H54 (cell line): ENCODE results near the gene RBP3.

ENCODE experiments used
- DNase-seq: peaks from one replicate; pipeline ENCODE4 v3.0.0; 2011; ENCODE audit warnings: low spot score, mixed read lengths; ENCODE audit not compliant: insufficient read length
- FAIRE-seq: peaks from 3 replicates; lab custom pipeline; 2011; peaks lifted over from hg19 to GRCh38; lab: Jason Lieb, UNC
- POLR2A ChIP-seq: IDR thresholded peaks from 2 replicates; pipeline ENCODE4 v1.6.1; 2011; ENCODE audit warnings: low read depth, mild to moderate bottlenecking, low read length

RBP3 gene

GRCh38 chr10:47351899-47352815, 4.0 kb downstream of the RBP3 start:
- FAIRE-seq = no peak
- DNase-seq = no peak
- TF ChIP-seq POLR2A = no peak

- no peak for FAIRE-seq
- TF ChIP-seq POLR2A = no peak
These were observed 5.2 kb downstream of the RBP3 start for GRCh38 chr10:47353351-47353750.

DNA sequence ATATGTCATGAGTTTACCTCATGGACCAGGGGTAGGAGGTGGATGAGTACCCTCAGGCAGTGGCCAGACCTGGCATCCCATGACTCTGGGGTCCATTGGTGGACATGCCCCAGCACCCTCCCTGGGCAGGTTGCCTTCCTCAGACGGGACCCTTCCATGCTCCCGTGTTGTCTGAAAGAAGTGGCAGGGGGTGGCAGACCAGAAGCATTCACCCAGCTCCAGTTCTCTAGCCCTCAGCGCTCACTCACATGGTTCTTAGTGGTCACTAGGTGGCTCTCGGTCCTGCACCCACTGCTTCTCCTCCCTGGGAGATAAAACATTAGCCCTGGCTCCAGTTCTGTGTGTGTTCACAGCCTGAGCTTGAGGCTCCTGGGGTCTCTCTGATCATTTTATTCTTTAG, 6.0 kb downstream of the RBP3 start:
- no peak for TF ChIP-seq POLR2A
- DNase-seq = no peak
- no peak for FAIRE-seq

More at GRCh38 chr10:47353351-47353750, 5.2 kb downstream of the RBP3 start:
- no peak for DNase-seq

- FAIRE-seq = no peak
- no peak for DNase-seq
- no peak for TF ChIP-seq POLR2A
These were observed 6.7 kb downstream of the RBP3 start for GRCh38 chr10:47354900-47355299.

DNA sequence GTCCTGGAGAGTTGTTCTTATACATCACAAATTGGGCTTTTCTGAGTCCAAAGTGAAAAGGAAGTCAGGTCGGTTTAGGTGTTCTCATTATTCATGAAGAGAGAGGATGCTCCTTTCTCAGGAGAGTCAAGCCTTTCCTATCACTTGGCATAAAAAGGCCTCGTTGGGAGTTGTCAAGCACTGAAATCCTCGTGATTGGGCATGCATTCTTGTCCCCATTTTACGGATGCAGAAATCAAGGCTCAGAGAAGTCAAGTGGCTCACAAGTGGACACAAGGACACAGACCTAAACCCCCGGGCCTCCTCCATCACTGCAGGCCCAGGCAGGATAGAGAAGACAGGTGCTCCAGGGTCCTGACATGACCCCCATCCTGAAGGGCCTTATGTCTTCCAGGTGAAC, 8.5 kb downstream of the RBP3 start:
- TF ChIP-seq POLR2A = no peak
- no peak for DNase-seq
- FAIRE-seq = no peak

DNA sequence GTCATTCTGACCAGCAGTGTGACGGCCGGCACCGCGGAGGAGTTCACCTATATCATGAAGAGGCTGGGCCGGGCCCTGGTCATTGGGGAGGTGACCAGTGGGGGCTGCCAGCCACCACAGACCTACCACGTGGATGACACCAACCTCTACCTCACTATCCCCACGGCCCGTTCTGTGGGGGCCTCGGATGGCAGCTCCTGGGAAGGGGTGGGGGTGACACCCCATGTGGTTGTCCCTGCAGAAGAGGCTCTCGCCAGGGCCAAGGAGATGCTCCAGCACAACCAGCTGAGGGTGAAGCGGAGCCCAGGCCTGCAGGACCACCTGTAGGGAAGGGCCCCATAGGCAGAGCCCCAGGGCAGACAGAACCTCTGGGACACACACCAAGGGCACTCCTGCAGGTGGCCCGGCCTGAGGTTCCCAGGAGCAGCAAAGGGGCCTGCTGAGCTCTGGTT, 9.0 kb downstream of the RBP3 start:
- no peak for TF ChIP-seq POLR2A
- DNase-seq (no peak), FAIRE-seq (no peak)

- TF ChIP-seq POLR2A = no peak
- FAIRE-seq (no peak), DNase-seq (no peak)
These were observed 9.7 kb downstream of the RBP3 start for GRCh38 chr10:47357911-47358310.

DNA sequence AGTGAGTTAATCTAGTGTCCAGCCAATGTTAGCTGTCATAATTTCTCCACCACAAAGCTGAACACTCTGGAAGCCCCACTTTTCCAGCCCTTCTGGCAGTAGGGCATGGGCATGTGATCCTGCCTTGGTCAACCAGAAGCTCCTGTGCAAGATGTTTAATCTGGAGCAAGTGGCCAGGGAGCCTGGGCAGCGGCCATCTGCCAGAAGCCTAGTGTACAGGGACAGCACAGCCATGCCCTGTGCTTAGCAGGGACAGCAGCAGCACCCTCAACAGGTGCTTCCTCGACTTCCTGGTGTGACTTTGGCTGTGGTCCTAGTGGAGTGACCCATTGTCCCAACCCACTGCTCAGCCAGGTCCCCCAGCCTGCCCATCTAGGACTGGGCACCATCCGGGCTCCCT, 10.3 kb downstream of the RBP3 start:
- FAIRE-seq = no peak
- TF ChIP-seq POLR2A = no peak
- no peak for DNase-seq

DNA sequence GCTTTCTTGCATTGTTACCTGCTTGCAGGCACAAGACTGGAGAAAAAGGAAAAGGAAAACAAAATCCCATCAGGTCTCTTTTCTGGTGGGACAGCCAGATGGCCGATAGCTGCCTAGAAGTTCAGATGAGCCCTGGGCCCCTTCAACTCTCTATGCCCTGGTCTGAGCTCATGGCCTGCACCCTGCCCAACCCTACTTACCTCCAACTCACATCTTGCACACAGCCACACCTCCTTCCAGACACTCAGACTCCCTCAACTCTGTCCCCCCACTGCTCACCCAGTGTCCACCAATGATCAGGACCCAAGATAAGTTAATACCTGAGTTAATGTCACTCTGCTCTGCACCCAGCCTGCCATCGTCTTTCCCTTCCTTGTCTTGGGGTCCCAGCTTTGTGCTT, 10.9 kb downstream of the RBP3 start:
- FAIRE-seq = no peak
- DNase-seq = no peak
- TF ChIP-seq POLR2A = no peak

GRCh38 chr10:47359626-47360418, 11.7 kb downstream of the RBP3 start:
- TF ChIP-seq POLR2A = no peak
- FAIRE-seq (no peak), DNase-seq (no peak)

GRCh38 chr10:47360419-47361040, 12.4 kb downstream of the RBP3 start:
- FAIRE-seq = no peak

GRCh38 chr10:47361293-47361692, 13.1 kb downstream of the RBP3 start:
- FAIRE-seq (no peak), DNase-seq (peak; percentile 47)
- TF ChIP-seq POLR2A = no peak

More at GRCh38 chr10:47360419-47361040, 12.4 kb downstream of the RBP3 start:
- no peak for TF ChIP-seq POLR2A
- no peak for DNase-seq

DNA sequence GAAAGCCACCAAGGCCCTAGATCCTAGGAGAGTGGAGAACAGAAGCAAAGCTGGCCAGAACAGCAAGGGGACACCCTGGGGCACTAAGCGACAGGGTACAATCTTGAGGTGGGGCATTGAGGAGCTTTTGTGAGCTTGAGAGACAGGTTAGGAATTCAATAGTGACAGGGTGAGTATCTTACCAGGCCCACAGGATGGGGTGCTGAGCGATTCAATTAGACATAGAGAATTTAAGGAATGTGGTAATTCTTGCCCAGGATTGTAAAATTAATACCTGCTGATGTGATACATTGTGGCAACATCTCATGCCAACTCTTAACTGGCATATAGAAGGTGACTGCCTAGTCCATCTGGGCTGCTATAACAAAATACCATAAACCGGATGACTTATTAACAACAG, 14.0 kb downstream of the RBP3 start:
- no peak for FAIRE-seq

GRCh38 chr10:47363781-47364180, 15.6 kb downstream of the RBP3 start:
- no peak for TF ChIP-seq POLR2A
- no peak for FAIRE-seq
- no peak for DNase-seq

More for the DNA sequence above, 14.0 kb downstream of the RBP3 start:
- DNase-seq = no peak
- TF ChIP-seq POLR2A = no peak
